Cerebellar cortex (tissue), 1 donor: ENCODE measurements around the gene MAD2L1BP.

Experiments
- DNase-seq: peaks from one replicate; pipeline ENCODE4 v3.0.0-alpha.2; 2015; ENCODE audit warnings: low spot score

MAD2L1BP gene

DNA sequence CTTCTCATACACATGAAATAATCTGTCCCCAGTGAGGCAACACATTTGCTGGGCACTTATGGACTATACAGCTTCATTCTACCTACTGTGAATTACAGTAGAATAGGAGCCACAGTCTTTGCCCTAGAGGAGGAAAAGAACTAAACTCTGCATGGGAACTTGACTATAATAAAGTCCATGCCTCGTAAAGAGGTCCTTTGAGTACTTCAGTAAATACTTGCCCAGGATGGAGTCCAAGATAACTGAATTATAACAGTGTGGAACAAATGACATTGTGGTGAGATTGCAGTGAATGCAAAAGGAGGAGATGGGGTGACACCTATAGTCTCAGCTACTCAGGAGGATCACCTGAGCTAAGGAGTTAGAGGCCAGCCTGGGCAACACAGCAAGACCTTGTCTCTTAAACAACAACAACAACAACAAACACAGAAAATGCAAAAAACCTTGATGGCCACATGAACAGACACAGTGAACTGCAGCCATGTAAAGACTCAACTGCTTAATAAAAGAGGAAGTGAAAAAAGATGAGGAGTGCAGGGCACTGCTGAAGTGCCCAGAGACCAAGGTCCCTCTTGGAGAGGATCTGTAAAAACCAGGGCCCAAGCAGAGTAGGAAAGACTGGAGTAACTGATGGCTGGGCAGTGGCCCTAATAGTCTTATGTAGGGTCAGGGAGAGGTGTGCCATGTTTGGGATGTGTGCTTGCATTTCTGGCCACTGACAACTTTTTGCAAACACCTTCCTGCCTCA is 48.2 kb downstream of the MAD2L1BP start:
- no peak for DNase-seq

- DNase-seq, result no peak
Measured at GRCh38 chr6:43687079-43687436, 51.4 kb downstream of the MAD2L1BP start.

DNA sequence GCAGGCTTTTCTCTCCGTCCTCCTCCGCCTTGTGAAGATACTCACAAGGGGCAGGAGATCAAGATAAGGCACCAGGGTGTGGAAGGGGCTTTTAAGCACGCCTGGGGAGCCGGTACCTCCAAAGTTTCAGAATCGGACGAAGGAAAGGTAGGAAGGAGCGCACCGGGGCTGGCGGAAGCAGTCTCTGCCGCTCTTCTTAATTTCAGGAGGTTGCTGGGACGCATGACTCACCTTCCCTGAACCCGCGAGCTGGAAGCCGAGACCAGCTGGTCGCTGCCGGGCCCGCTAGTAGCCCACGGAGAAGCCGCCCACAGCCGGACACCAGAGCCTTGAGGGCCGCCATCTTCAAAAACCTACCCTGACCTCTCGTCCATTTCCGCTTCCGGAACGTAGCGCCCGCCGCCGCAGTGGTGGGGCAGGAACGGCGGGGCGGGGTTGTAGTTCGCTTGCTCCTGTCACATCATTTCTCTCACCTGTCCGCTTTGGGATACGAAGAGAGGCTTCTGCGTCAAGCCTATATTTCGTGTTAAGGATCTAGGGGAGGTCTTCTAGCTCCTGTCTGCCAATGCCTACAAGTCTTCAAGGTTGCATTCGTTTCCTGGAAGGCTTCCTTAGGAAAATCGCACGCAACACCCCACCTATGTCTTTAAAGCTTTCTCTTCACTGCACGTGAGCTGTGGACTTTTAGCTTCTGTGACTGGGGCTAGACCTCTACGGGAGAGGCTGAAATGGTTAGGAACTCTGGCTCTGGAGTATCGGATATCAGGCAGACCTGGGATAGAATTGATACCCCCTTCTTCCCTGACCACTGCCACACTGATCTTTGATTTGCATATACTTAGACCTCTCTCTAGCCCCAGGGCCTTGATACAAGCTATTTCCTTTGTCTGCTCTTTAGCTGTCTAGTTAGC is 52.1 kb downstream of the MAD2L1BP start, which contains the start of gene MRPS18A:
Gene MRPS18A, minus strand, starts transcription at position 355 of the 911 bp plus-strand sequence. Its CDS starts 12 bp downstream, at position 343.
- peak; percentile 92 for DNase-seq

DNA sequence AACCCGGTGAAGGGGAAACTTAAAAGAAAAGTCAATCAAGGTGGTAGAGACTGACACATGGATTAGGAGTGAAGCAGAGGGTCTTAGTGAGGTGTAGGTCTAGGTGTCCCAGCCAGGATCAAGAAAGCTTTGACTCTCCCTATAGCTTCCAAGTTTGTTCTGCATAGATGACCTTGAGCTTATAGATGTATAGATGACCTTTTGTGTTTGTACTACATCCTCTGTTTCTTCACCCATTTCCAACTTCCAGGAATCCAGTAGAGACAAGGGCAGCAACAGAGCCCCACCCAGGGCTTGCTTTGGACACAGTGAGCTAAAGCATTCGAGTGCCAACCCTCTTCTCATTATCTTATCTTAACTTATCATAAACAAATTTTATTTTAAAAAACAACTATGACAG is 53.8 kb downstream of the MAD2L1BP start:
- DNase-seq, result no peak
